Spleen (tissue), 7 donors: ENCODE data around the gene RRAGD.

Experiments used
- CTCF ChIP-seq, 11 experiments: fragments of 200-600 bp in 7 of 11; fragments of 450-650 bp in 4 of 11; sonication (generic) in 4 of 11; IDR thresholded peaks in 8 of 11; conservative IDR thresholded peaks in 3 of 11; 1 replicate in 7 of 11; 2 replicates in 4 of 11; pipeline versions ENCODE4 v1.4.0 to v1.8.0; 2016 to 2021; ENCODE audit warnings: antibody characterized with exemption in 11 of 11, inconsistent platforms in 4 of 11, mild to moderate bottlenecking in 1 of 11
- POLR2A ChIP-seq, 3 donors: fragments of 450-650 bp; IDR thresholded peaks; one replicate each; pipeline ENCODE4 v1.5.1; 2017; ENCODE audit warnings: antibody characterized with exemption in 3 of 3, mild to moderate bottlenecking in 1 of 3
- donor health status: DM: no; HTN: no; CAD: no; lungs with moderate emphysema.
- donor health status: DM: no; HTN: no; CAD: no.
- donor health status: DM: no; HTN: no; CAD: no.

GRCh38 chr6:89378628-89379027 is 33.4 kb downstream of the RRAGD start:
- TF ChIP-seq CTCF (IDR thresholded peaks at IDR 0.05 in 8 of 11, conservative IDR thresholded peaks at IDR 0.05 in 3 of 11) (no peak), POLR2A (IDR thresholded peaks at IDR 0.05) (no peak)
